Endodermal cell (in vitro differentiated cells): ENCODE measurements around the gene FIGLA. TPM values are rescaled to one million over a fixed set of nuclear protein-coding genes. Genes with fewer than 3 reads are reported as not detected.

Experiments
- DNase-seq: peaks from one replicate; pipeline ENCODE4 v3.0.0-alpha.2; 2017
- H3K27ac ChIP-seq: 2 replicates; pipeline ENCODE4 v1.5.1; 2013; ENCODE audit warnings: mild to moderate bottlenecking, low read depth, low read length, moderate library complexity
- H3K27me3 ChIP-seq: 2 replicates; pipeline ENCODE4 v1.6.1; 2013; ENCODE audit warnings: mild to moderate bottlenecking, low read length, moderate library complexity; ENCODE audit not compliant: insufficient read depth, control insufficient read depth, poor library complexity, severe bottlenecking
- H3K36me3 ChIP-seq: 2 replicates; pipeline ENCODE4 v1.7.0; 2013; ENCODE audit warnings: mild to moderate bottlenecking, low read length, moderate library complexity; ENCODE audit not compliant: control insufficient read depth, insufficient read depth
- H3K4me1 ChIP-seq: one replicate; pipeline ENCODE4 v1.7.0; 2013; ENCODE audit warnings: low read length; ENCODE audit not compliant: control insufficient read depth, insufficient read depth
- H3K4me3 ChIP-seq: 2 replicates; pipeline ENCODE4 v1.5.1; 2013; ENCODE audit warnings: mild to moderate bottlenecking, low read length, moderate library complexity
- H3K9ac ChIP-seq: 2 replicates; pipeline ENCODE4 v1.6.1; 2013; ENCODE audit warnings: mild to moderate bottlenecking, low read length, moderate library complexity; ENCODE audit not compliant: poor library complexity, severe bottlenecking; ENCODE audit errors: extremely low read depth
- H3K9me3 ChIP-seq: 2 replicates; pipeline ENCODE4 v1.6.1; 2013; ENCODE audit warnings: mild to moderate bottlenecking, low read length, moderate library complexity; ENCODE audit not compliant: control insufficient read depth
- H3K27ac Mint-ChIP-seq: 2 replicates; pipeline ENCODE4 v1.8.0; 2020; ENCODE audit warnings: mixed read lengths
- H3K27me3 Mint-ChIP-seq: 2 replicates; pipeline ENCODE4 v1.8.0; 2021; ENCODE audit warnings: mild to moderate bottlenecking, mixed read lengths; ENCODE audit not compliant: insufficient read depth
- H3K36me3 Mint-ChIP-seq: 2 replicates; pipeline ENCODE4 v1.8.0; 2020; ENCODE audit warnings: low read depth, mixed read lengths
- H3K4me1 Mint-ChIP-seq: 2 replicates; pipeline ENCODE4 v1.8.0; 2020; ENCODE audit warnings: mixed read lengths
- H3K4me3 Mint-ChIP-seq: 2 replicates; pipeline ENCODE4 v1.8.0; 2020; ENCODE audit warnings: mild to moderate bottlenecking, moderate library complexity, mixed read lengths
- H3K9me3 Mint-ChIP-seq: 2 replicates; pipeline ENCODE4 v1.8.0; 2020; ENCODE audit warnings: mild to moderate bottlenecking, mixed read lengths
- WGBS, 2 experiments: methylation state at CpG; one replicate each; pipeline versions ENCODE4 v1.1.5 to v1.1.7; 2013; ENCODE audit warnings: missing lambda C conversion rate in 2 of 2, mixed read lengths in 1 of 2; ENCODE audit not compliant: insufficient coverage in 1 of 2, insufficient read length in 1 of 2; 5-methylcytosine and 5-hydroxymethylcytosine counted together
- total RNA-seq, 2 donors: library from RNA; stranded (reverse); fragmentation: NEBNext Ultra II Directional in 1 of 2; extraction: Animal tissue kit (Norgen Biotek cat#: 25700) in 1 of 2; gene quantifications; 2 replicates in 1 of 2; 3 replicates in 1 of 2; pipeline ENCODE4 v1.2.1, GENCODE V29; 2021
- TF ChIP-seq, protein P1 (sequence below): fragments of 200-600 bp; sonication (generic); conservative IDR thresholded peaks from 2 replicates; pipeline ENCODE4 v1.5.0; 2021; ENCODE audit warnings: antibody characterized with exemption, mild to moderate bottlenecking

The FIGLA gene
- total RNA-seq, 2 donors from 2014 or later, result not detected

DNA sequence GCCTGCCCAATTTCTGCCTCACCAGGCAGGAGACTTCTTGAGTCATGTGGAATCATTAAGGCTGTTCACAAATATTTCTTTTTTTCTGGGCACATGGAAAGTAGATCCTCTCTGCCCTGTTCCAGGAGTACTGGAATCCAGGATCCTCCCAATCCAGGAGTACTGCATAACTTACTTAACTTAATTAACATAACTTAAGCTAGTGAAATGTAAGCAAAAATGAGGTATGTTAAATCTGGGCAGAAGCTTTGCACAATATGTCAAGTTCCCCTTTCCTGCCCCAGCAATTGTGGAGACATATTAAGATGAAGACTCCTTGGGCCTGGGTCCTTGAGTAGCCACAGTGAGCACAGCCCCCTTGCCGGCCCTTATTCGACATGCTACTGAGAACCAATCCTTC lies 41.9 kb upstream of the FIGLA start:
- H3K27me3 Mint-ChIP-seq, result peaks cover 47% of the 10 kb centered on the region
- no peaks in the 10 kb centered on the region for H3K4me1 ChIP-seq
- no peaks in the 10 kb centered on the region for H3K36me3 Mint-ChIP-seq

DNA sequence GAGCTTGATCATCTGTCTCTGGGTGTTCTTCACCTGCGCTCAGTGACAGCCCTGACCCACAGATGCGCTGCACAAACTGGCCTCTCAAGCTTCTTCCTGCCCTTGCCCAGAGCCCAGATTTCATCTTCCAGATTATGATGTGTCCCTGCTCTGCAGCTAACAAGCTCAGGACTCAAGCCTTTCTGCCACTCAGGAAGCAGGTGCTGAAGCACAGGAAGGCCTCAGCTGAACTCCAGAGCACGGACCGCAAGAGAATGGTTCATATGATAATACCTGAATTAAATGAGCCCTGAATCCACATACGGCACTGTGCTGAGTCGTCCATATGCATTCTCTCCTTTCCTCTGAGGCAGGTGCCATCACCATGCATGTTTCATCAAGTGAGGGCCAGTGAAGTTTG lies 41.4 kb upstream of the FIGLA start:
- Mint-ChIP-seq H3K4me1 (no peaks in the 10 kb centered on the region), H3K9me3 (no peaks in the 10 kb centered on the region), H3K4me3 (no peak overlapping the region), H3K27ac (no peak overlapping the region), H3K36me3 (no peaks in the 10 kb centered on the region), H3K27me3 (peaks cover 47% of the 10 kb centered on the region)
- Histone ChIP-seq H3K9me3 (no peaks in the 10 kb centered on the region), H3K36me3 (no peaks in the 10 kb centered on the region), H3K27ac (no peak overlapping the region), H3K27me3 (peaks cover 6% of the 10 kb centered on the region), H3K9ac (no peak overlapping the region), H3K4me1 (no peaks in the 10 kb centered on the region), H3K4me3 (no peak overlapping the region)
- TF ChIP-seq, protein P1, sequence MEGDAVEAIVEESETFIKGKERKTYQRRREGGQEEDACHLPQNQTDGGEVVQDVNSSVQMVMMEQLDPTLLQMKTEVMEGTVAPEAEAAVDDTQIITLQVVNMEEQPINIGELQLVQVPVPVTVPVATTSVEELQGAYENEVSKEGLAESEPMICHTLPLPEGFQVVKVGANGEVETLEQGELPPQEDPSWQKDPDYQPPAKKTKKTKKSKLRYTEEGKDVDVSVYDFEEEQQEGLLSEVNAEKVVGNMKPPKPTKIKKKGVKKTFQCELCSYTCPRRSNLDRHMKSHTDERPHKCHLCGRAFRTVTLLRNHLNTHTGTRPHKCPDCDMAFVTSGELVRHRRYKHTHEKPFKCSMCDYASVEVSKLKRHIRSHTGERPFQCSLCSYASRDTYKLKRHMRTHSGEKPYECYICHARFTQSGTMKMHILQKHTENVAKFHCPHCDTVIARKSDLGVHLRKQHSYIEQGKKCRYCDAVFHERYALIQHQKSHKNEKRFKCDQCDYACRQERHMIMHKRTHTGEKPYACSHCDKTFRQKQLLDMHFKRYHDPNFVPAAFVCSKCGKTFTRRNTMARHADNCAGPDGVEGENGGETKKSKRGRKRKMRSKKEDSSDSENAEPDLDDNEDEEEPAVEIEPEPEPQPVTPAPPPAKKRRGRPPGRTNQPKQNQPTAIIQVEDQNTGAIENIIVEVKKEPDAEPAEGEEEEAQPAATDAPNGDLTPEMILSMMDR, result no peak
- DNase-seq, result no peak
- WGBS, 2 experiments, result 91 to 97% methylated on average over 4 to 6 of the region's 6 CpGs

More for the DNA sequence above, 41.9 kb upstream of the FIGLA start:
- Mint-ChIP-seq H3K4me3 (no peak overlapping the region), H3K4me1 (no peaks in the 10 kb centered on the region), H3K9me3 (no peaks in the 10 kb centered on the region), H3K27ac (no peak overlapping the region)
- H3K36me3 ChIP-seq, result no peaks in the 10 kb centered on the region
- TF ChIP-seq, protein P1, result no peak
- no peaks in the 10 kb centered on the region for H3K9me3 ChIP-seq
- no peak for DNase-seq
- no peak overlapping the region for H3K4me3 ChIP-seq
- WGBS, 2 experiments, result 85% methylated on average over 2 of the region's 2 CpGs; no CpG with 5 or more reads in 1 of the 2 experiments
- H3K27ac ChIP-seq, result no peak overlapping the region
- H3K9ac ChIP-seq, result no peak overlapping the region
- peaks cover 6% of the 10 kb centered on the region for H3K27me3 ChIP-seq

- no peak for DNase-seq
- WGBS, 2 experiments, result 89 to 93% methylated on average over 5 of the region's 5 CpGs
- Histone ChIP-seq H3K27me3 (peaks cover 6% of the 10 kb centered on the region), H3K9me3 (no peaks in the 10 kb centered on the region), H3K36me3 (no peaks in the 10 kb centered on the region), H3K9ac (no peak overlapping the region), H3K4me1 (no peaks in the 10 kb centered on the region), H3K27ac (no peak overlapping the region), H3K4me3 (no peak overlapping the region)
- H3K27ac Mint-ChIP-seq, result no peak overlapping the region
- no peaks in the 10 kb centered on the region for H3K36me3 Mint-ChIP-seq
- H3K4me1 Mint-ChIP-seq, result no peaks in the 10 kb centered on the region
- H3K9me3 Mint-ChIP-seq, result no peaks in the 10 kb centered on the region
- H3K27me3 Mint-ChIP-seq, result peaks cover 40% of the 10 kb centered on the region
- TF ChIP-seq, protein P1, result no peak
- no peak overlapping the region for H3K4me3 Mint-ChIP-seq
Observed at GRCh38 chr2:70830366-70830765, 39.9 kb upstream of the FIGLA start.
